Measurements from ENCODE around the gene RAC3. TPM values are rescaled to one million over a fixed set of nuclear protein-coding genes. Genes with fewer than 3 reads are reported as not detected.
"Not testable (repeated sequence)": the region's sequence is repeated elsewhere in the genome, so short reads cannot be mapped to it uniquely, and the experiment has no call there.

RAC3 gene
- total RNA-seq, 1 donor from 2014 or later: 8.7 TPM

DNA sequence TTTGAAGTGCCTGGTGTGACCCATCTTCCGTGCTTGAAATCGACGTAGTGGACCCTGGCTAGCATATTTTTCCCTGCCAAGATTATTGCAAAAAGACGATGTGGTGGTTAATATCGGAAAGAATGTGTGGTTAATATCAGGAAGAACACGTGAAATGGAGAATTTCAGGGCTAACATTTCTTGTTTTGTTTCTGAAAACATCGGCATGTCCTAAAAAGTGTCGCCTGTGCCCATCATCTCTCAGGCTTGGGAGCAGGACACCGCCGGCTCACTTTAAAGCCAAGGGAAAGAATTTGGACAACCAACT lies 6.4 kb downstream of the RAC3 start:
- DNase-seq (ENCODE audit: low spot score): no peak
- no peak for ATAC-seq

DNA sequence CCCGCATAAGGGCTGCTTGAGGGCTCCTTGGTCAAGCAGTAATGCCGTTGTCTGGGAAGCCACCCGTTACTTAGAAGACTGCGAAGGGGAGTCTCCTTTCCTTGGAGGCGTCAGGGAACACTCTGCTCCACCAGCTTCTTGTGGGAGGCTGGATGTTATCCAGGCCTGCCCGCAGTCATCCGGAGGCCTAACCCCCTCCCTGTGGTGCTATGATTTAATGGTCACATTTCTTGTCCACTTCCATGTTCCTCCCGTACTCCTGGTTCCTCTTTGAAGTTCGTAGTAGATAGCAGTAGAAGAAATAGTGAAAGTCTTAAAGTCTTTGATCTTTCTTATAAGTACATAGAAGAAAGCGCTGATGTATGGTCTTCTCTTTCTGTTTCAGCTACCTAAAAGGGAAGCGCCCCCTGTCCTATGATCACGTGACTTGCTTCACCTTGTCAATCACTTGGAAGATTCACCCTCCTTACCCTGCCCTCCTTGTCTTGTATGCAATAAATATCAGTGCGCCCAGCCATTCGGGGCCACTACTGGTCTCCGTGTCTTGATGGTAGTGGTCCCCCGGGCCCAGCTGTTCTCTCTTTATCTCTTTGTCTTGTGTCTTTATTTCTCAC lies 7.4 kb downstream of the RAC3 start:
- DNase-seq (ENCODE audit: low spot score); ATAC-seq: not testable (repeated sequence)

DNA sequence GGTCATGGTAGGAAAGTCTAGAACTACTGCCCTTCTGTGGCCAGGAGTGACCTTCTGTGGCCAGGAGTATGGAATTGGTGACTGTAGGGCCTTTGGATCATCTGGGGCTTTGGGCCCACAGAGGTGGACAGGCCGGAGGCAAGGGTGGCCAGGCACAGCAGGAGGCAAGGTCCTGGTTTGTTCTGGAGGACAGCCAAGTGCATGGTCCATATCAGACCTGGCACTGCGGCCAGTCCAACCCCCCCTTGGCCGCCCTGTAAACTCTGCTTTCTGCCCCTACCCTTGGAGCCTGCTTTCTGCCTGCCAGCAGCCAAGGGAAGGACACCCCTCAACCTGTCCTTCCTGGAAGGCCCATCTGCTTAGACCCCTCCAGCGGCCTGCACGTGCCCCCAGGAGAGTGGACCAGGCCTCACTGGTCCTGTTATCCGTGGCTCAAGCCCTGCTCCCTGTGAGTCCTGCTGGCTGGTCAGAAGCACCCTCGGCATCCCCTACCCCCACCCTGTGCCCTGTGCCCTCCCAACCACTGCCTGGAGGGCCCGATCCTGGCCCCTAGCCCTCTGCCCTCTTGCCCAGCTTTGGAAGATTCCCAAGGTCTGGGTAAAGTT lies 8.3 kb downstream of the RAC3 start:
- DNase-seq (ENCODE audit: low spot score): peak; percentile 96
- ATAC-seq: peak; percentile 49

DNA sequence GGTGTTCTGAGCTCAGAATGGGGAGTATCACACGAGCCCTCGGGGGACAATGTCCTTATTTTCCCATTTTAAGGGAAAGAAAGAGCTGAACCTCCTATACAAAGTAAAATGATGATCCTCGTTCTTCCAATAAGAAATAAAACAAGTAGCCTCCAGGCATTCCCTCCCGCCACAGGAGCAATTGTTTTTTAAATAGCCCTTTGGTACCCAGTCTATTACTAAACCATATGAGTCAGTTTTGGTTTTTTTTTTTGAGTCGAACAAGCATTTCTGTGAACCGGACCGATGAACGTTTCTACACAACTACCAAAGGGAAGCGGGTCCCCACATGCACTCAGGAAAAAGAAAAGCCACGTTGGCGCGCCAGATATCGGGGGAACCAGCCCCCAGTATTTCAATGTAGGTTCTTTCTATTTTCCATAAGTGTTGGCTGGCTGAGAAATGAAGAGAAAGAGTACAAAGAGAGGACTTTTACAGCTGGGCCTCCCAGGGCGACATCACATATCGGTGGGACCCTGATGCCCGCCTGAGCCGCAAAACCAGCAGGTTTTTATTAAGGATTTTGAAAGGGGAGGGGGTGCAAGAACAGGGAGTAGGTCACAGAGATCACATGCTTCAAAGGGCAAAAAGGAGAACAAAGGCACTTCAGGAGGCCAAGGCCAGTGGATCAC lies 9.8 kb downstream of the RAC3 start:
- DNase-seq (ENCODE audit: low spot score) (no peak), ATAC-seq (no peak)

DNA sequence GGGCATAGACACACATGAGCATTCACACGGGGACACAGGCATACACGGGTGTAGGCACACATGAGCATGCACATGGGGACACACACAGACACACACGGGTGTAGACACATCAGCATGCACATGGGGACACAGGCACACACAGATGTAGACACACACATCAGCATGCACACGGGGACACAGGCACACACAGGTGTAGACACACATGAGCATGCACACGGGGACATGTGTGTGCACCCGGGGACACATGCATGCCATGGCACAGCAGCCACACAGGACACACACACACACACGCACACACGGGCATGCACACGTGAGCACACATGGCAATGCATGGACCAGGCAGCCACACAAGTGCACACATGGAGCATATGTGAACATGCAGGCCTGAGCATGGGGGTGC lies 11.2 kb downstream of the RAC3 start:
- no peak for DNase-seq (ENCODE audit: low spot score)

DNA sequence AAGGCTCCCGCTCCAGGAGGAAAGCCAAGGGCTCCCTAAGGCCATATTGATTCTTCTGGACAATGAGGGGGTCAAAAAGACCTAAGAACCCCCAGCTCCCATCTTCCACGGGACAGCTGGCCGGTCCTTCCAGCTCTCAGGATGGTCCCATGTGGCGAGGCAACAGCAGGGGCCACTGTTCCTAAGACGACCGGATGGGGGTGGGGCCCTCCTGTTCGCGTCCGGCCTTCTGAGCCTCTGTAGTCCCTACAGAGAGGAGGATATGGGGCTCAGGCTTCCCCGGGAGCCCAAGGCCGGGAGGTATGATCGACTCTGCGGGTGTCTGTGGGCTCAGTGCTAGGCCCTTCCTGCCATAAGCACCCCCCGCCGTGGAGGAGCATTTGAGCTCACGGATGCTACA lies 12.0 kb downstream of the RAC3 start:
- DNase-seq (ENCODE audit: low spot score): no peak
- ATAC-seq: no peak

More for the DNA sequence above, 11.2 kb downstream of the RAC3 start:
- ATAC-seq: no peak

DNA sequence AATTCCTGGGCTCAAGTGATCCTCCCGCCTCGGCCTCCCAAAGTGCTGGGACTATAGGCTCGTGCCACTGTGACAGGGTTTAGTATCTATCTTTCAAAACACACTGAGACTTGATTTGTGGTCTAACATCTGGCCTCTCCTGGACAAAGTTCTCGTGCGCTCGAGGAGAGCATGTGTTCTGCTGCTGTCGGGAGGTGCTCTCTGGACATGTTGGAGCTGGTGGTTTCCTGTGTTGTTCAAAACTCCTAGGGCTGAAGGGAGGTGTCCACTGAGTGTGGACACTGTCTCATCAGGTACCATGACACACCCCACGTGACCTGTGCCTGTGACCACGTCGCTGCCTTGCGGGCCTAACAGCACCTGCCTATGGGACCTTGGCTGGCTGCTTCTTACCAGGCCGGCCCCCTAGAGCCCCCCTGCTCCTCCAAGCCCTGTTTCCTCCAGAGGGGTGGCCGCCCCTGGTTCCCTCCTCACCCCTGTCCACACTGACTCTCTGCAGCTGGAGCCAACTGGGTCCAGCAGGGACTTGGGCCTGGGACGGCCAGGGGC lies 14.5 kb downstream of the RAC3 start:
- no peak for DNase-seq (ENCODE audit: low spot score)
- no peak for ATAC-seq

DNA sequence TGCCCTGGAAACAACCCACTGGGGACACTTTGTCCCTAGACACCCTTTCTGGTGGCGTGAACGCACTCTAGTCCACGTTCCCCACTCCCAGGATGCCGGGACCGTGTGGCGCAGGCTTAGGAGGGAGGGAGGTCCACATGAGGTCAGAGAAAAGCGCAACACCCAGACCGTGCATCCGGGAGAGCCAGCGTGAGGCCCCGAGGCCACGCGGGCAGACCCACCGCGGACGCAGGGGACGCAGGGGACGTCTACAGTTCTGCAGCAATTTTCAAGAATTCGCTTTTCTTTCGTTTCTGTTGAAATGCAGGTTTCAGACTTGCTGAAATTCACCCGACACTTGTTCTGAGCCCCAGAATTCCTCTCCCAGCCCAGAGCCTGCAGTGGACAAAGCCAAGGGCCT lies 15.4 kb downstream of the RAC3 start:
- DNase-seq (ENCODE audit: low spot score): no peak
- ATAC-seq: no peak

DNA sequence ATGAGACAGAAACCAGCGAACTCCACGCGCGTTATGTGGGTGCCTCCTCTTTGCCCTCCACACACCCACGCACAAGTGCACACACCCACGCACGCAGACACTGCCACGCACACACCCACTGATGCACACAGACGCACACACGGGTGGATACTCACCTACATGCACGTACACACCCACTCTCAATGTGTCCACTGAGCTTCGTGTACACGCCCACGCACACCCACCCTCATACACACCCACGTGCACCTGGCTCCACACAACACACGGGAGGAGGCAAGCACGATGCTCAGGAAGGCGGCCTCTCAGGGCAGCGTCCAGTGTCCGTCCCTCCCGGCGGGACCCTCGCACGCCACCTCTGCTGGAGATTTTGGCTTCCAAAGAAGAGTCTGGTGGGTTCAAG lies 15.9 kb downstream of the RAC3 start:
- ATAC-seq (no peak), DNase-seq (ENCODE audit: low spot score) (no peak)

DNA sequence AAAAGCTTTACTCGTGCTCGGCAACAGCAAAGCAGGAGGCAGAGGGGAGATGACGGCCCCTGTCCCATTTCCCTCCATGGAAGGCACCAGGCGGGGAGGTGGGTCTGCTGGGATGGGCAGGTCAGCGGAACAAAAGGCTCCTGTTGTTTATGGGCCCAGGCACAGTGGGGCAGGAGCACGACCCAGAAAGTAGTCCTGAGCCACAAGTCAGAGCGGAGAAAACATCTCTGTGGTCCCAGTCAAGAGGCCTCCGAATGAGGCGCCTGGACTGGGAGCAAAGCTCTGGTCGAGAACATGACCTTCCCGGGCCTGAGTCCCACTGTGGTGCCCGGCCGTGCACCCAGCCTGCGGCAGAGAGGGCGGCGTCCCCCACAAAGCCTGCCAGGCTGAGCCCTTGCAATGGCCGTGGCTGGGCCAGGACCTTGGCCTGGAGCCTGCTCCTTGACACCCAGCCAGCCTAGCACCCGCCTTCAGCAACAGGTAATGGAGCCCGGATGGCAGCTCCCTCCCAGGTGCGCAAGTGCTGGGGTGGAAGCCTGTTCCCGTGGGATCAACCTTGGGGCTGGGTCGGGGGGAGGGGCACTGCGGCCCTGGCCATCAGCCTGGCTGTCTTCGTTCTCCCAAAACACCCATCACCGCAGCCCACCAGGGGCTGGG lies 16.6 kb downstream of the RAC3 start:
- DNase-seq (ENCODE audit: low spot score) (peak; percentile 94), ATAC-seq (peak; percentile 80)

DNA sequence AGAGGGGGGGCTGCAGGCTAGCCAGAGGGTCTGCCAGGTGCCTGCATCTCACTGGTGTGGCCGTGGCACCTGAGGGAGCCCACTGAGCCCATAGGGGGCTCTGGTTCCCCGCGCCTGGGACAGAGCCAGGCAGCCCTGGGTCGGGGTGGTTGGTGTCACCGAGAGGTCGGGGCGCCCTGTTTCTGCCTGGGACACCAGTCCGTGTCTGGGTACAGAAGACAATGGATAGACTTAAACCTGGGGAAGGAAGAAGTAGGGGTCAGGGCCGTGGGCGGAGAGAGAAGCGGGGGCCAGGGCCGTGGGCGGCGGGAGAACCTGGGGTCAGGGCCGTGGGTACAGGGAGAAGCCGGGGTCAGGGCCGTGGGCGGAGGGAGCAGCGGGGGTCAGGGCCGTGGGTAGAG lies 17.1 kb downstream of the RAC3 start:
- ATAC-seq (peak; percentile 5), DNase-seq (ENCODE audit: low spot score) (no peak)

DNA sequence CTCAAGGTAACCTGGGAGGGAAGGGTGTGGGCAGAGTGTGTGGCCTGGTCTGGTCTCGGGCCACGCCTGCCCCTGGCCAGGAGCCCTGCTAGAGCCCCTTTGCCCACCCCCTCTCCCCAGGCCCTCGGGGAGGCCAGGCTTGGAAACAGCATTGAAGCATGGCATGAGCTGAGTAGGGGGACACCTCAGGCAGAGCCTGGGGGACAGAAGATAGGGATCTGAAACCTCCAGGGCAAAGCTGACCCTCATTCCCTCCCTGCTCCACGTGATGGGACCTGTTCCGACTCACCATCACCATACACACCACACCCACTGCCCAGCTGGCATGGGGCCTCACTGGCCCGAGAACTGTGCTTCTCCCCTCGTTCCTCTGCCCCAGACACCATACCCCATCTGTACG lies 17.6 kb downstream of the RAC3 start:
- no peak for DNase-seq (ENCODE audit: low spot score)

DNA sequence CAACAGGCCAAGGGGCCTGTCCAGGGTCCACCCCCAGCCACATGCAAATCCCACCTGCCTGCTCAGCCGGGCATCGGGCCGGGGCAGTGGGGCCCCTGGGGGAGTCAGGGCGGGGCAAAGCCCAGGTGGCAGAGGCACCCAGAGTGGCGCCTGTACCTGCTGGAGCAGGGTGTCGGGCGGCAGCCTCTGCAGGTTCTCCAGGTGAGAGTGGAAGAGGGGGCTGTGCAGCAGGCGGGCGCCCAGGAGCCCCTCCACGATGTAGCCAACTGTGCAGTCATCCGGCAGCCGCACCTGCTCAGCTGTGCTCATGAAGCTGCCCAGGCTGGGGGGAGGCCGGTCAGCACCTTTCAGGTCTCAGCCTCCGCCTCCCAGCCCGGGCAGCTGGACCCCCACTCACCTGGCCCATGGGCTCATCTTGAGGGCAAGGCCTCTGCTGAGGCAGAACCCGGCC lies 18.1 kb downstream of the RAC3 start:
- DNase-seq (ENCODE audit: low spot score) (no peak), ATAC-seq (no peak)

More for the DNA sequence above, 17.6 kb downstream of the RAC3 start:
- no peak for ATAC-seq

DNA sequence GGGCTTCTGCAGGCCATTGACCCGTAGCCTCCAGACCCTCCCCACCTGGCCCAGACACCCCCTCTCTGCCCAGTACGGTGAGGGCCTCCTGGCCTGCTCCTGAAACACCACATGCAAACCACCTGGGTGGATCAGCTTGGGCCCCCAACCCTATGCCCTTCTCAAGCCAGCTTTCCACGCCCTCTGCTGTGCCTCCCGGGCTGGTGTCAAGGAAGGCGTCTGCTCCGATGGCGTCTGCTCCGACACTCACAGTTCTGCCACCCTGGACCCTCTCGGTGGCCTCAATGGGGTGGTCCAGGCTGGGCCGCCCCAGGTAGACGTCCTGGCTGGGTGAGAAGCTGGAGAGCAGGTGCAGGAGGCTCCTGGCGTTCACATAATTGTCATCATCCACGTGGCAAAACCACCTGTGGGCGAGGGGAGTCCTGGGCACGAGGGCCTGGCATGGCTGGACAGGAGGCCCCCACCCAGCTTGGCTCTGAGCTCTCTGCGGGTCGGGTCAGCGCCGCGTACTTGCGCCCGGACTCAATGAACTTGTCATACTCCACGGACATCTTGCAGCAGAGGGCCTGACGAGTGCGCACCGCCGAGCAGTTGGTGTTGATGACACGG lies 18.8 kb downstream of the RAC3 start:
- no peak for ATAC-seq
- no peak for DNase-seq (ENCODE audit: low spot score)

DNA sequence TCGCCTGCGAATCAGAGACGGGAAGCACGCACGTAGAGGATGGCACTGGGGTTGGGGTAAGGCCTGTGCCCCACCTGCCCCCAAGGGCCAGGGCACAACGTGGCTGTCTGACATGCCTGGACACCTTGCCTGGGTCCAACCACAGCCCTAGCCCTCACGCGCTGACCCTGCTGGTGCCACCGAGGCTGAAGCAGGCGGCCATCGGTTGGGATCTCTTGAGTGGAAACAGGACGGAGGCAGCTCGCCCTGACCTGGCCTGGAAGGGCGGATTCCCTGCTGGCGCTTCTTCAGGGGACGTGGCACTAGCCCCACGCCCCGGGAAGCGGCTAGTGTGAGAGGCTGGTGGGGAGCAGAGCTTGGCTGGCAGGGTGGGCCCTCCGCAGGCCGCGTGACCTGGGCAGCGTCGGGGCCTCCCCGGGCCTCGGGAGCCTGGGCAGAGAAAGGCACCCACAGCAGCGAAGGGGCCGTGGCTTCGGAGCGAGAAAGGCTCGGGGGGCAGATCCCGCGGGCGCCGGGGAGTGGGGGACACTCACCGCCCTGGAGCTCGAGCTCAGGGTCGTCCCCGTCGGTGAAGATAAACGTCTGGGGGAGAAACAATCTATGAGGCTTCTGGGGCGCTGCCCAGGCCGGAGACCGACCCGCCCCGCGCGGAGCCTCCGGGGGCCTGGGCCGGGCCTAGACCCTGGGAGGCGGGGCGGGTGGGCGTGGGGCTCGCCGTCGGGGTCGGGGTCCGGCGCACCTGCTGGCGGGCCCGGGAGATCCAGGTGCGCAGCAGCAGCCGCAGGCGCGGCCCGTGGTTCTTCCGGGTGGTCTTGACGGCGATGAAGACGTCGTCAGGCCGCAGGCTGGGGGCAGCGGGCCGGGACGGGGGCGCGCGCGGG lies 19.5 kb downstream of the RAC3 start:
- DNase-seq (ENCODE audit: low spot score): no peak
- ATAC-seq: peak; percentile 6

DNA sequence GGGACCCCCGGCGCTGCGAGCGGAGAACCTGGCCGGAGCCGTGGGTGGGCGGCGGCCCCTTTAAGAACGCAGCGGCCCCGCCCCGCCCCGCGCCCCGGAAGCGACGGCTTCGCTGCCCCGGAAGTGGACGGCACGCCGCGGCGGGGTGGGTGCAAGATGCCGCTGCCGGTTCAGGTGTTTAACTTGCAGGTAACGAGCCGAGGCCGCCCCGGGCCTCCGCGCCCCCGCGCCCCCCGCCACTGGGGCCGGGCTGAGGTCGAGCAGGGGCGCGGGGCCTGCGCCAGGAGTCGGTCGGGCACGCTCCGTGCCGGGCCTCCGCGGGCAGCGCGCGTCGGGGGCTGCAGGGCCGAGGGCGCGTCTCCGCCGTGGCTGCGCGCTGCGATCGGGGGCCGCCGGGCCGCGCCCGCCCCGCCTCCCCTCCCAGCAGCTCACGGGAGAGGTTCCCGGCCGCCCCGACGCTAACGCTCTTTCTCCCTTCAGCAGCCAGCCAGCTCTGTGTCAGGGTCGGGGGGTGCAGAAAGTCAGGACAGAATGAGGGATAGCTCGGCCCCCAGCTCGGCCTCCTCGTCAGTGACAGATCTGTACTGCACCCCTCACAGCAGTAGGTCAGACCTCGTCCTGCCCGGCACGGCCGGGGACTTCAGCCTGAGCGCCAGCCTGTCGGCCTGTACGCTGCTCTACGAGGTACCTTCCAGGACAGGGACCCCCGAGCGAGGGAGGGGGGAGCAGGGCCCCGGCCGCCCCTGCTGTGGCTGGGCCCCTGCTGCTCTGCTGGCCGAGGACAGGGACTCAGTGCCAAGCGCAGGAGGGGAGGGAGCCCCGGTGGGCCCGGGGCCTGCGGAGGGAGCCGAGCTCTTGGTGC lies 20.5 kb downstream of the RAC3 start, which contains the start of the genes GPS1 and RFNG:
GPS1 (plus strand) TSS at position 123 of the 862 bp plus-strand sequence; CDS start at position 157, 34 bp downstream.
RFNG (minus strand) TSS at position 36 of the 862 bp plus-strand sequence. CDS start 45 bp downstream, outside the sequence.
- peak; percentile 85 for DNase-seq (ENCODE audit: low spot score)
- peak; percentile 63 for ATAC-seq

DNA sequence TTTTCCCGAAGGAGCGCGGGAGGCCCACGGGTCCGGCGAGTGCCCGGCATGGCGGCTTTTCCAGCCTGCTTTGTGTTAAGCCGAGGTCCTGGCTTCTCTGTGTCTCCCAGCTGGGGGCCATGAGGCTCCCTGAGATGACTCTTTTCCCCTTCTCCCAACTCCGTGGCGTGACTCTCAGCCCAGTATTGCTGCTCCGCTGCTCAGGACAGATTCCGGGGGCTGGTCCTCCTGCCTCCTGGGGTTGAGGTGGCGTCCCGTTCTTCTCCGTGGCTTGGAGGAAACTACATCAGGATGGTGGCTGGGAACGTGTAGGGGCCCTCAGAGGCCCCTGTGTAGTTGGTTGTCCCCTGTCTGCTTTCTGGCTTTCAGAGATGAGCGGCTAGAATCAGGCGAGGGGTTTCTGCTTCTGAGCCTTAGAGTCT lies 21.2 kb downstream of the RAC3 start:
- DNase-seq (ENCODE audit: low spot score): no peak
- no peak for ATAC-seq

DNA sequence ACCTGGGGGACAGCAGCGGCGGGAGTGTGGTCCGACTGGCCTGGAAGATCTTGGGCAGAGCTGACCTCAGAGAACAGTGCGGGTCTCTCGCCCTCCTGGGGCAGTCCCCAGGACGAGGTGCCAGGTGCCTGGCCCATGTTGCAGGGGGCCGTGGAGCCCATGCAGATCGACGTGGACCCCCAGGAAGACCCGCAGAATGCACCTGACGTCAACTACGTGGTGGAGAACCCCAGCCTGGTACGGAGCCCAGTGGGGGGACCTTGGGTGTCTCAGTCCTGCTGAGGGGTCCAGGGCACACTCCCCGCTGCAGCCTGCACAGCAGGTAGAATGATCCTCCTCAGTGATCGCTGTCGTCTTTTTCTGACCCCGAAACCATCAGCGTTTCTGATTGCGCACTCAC lies 21.7 kb downstream of the RAC3 start:
- DNase-seq (ENCODE audit: low spot score) (no peak), ATAC-seq (no peak)
